ENCODE measurements around the gene PCDHGC3.

PCDHGC3 gene

GRCh38 chr5:141485321-141486055, 9.7 kb downstream of the PCDHGC3 start:
- no peak for DNase-seq (ENCODE audit: low read depth in 3 of 3)

- DNase-seq (ENCODE audit: low read depth in 3 of 3), result no peak
Measured at GRCh38 chr5:141486091-141486490, 10.3 kb downstream of the PCDHGC3 start.

- no peak for DNase-seq (ENCODE audit: low read depth in 3 of 3)
Measured at GRCh38 chr5:141487131-141487530, 11.4 kb downstream of the PCDHGC3 start.

DNA sequence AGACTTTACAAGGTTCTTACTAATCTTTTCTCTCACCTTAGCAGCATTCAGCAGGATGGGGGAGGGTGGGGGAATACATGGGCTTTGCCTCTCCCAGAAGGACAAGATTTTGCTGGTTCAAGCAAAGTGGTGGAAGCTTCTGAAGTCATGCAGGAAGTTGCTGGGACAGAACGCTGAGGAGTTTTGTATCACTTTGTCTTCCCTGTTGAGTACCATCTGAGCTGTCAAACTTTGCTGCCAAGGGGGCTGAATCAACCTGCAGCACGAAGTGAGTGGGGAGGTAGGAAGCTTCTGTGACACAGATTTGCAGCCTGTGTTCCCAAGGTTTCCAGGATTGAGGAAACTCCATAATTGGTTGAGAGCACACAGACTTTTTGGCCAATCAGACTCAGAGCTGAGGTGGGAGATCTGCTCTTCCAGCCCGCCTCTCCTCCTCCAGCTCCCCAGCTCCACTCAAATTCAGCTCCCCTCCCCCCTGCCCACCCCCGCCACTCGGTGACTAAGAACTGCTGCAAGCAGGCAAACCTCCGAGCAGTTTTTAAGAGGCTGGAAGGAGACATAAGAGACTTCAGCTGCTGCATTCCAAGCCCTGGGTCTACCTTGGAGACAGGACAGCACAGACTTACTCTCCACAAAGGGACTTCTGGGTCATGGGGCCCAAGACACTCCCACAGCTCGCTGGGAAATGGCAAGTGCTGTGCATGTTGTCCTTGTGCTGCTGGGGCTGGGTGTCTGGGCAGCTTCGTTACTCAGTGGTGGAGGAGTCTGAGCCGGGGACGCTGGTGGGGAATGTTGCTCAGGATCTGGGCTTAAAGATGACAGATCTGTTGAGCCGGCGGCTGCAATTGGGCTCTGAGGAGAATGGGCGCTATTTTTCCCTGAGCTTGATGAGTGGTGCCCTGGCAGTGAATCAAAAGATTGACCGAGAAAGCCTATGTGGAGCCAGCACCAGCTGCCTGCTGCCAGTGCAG, 13.1 kb downstream of the PCDHGC3 start, which contains the start of gene PCDHGC5:
TSS of gene PCDHGC5 (plus strand) at position 491 of the 971 bp plus-strand sequence. CDS start at position 651, 160 bp downstream.
- DNase-seq (ENCODE audit: low read depth in 3 of 3), result no peak

- no peak for DNase-seq (ENCODE audit: low read depth in 3 of 3)
Measured at GRCh38 chr5:141489841-141490240, 14.1 kb downstream of the PCDHGC3 start.

DNA sequence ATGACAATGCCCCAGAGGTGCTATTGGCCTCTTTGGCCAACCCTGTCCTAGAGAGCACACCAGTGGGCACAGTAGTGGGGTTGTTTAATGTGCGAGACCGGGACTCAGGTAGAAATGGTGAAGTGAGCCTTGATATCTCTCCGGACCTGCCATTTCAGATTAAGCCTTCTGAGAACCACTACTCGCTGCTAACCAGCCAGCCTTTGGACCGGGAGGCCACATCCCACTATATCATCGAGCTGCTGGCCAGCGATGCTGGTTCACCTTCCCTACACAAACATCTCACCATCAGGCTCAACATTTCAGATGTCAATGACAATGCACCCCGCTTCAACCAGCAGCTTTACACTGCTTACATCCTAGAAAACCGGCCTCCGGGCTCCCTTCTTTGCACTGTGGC, 14.5 kb downstream of the PCDHGC3 start:
- DNase-seq (ENCODE audit: low read depth in 3 of 3), result no peak

GRCh38 chr5:141490771-141491170, 15.0 kb downstream of the PCDHGC3 start:
- DNase-seq (ENCODE audit: low read depth in 3 of 3), result no peak

- no peak for DNase-seq (ENCODE audit: low read depth in 3 of 3)
Measured at GRCh38 chr5:141491323-141492167, 15.8 kb downstream of the PCDHGC3 start.

- no peak for DNase-seq (ENCODE audit: low read depth in 3 of 3)
Measured at GRCh38 chr5:141492168-141492885, 16.6 kb downstream of the PCDHGC3 start.

- DNase-seq (ENCODE audit: low read depth in 3 of 3), result no peak
Measured at GRCh38 chr5:141493500-141494422, 18.0 kb downstream of the PCDHGC3 start.

- no peak for DNase-seq (ENCODE audit: low read depth in 3 of 3)
Measured at GRCh38 chr5:141494761-141495452, 19.1 kb downstream of the PCDHGC3 start.

- no peak for DNase-seq (ENCODE audit: low read depth in 3 of 3)
Measured at GRCh38 chr5:141495453-141495811, 19.7 kb downstream of the PCDHGC3 start.

DNA sequence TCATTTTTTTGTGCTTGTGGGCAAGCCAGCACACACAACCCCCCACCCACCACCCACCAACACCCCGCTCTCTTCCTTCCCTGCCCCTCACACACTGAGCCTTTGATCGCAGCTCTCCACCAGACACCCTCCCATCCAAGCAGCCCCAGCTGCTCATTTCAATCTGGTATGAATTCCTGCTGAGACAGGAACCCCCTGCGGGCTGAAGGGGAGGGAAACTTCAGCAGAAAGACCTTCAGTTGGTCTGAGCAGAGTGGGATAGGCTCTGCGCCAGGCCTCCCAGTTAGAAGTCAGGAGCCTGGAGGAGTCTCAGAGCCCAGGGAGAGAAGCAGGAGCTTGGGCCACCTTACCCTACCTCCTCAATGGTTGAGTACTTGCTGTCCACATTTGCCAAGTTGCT, 20.3 kb downstream of the PCDHGC3 start:
- DNase-seq (ENCODE audit: low read depth in 3 of 3), result no peak

- no peak for DNase-seq (ENCODE audit: low read depth in 3 of 3)
Measured at GRCh38 chr5:141501761-141502160, 26.0 kb downstream of the PCDHGC3 start.

DNA sequence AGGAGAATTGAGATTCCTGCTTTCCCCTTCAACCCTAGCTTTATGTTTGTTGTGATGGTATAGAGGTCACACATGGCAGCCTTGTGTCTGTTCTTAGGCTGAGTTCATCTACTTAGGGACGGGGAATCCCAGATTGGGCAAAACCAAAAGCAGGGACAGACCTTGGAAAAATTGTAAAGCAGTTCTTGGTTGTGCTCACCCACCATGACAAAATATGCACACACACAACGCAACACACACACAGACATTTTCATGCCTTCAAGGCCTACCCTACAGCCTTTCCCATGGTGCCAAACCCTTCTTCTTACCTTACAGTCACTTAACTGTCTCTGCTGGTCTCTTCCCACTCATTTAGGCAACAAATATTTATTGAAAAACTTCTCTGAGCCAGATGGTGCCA, 27.9 kb downstream of the PCDHGC3 start:
- DNase-seq (ENCODE audit: low read depth in 3 of 3), result no peak

DNA sequence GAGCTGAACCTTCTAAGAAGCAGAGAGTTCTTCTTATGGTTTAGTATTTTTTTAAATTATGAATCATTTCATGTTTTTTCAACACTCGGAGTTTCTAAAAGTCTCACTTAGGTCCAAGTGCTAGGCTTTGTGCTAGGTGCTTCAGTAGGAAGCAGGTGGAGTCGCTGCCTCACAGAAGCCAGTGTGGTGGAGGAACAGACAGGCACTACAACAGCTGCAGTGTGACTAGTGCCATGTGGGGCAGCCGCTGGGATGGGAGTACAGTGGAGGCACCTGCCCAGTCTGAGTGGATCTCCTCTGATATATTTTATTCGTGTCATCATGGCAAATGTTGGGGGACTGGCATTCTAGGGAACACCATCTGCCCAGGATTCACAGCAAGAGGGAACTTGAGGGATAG, 28.4 kb downstream of the PCDHGC3 start:
- no peak for DNase-seq (ENCODE audit: low read depth in 3 of 3)

- no peak for DNase-seq (ENCODE audit: low read depth in 3 of 3)
Measured at GRCh38 chr5:141506381-141507155, 30.8 kb downstream of the PCDHGC3 start.

DNA sequence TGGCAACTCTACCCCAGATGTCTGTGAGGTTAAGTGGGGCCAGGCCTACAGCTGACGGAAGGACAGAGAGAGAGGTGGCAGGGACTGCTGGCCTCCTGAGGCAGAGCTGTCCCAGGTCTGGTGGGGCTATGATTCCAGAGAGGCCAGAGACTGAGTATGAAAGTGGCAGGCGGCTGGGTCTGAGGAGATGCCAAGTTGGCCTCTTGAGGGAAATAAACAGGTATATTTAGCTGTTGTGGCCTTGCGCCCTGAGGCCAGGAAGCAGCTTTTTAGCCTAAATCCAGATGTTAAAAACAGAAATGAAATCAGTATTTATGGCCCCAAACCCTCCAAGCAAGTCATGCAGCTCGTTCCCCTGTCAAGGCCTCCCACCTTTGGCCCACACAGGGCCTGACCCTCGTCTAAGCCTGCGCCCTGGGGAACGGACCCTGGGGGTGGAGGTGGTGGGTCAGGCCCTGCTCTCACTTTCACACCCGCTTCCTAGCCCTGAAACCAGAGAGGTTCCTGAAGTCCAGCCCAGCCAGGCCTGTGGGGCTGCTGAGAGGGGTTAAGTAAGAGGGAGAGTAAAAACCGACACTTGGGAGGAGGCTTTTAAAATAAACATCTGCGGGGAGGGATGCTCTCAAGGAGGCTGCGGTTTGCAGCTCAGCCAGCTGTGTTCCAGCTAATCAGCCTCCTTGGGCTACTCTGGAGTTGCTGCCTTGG, 31.8 kb downstream of the PCDHGC3 start:
- DNase-seq (ENCODE audit: low read depth in 3 of 3), result no peak
